SK-N-SH treated with all-trans-retinoic acid at 6 μM for 48 hours (cell line): Measurements from ENCODE around the gene FHOD3.

Source experiments
- ATAC-seq: fragments of 200-7000 bp; cut with Tn5 transposase; 3 replicates; pipeline ENCODE4 v1.9.1; 2020; ENCODE audit warnings: mild to moderate bottlenecking, moderate library complexity
- ARNTL ChIP-seq: fragments of 450-650 bp; formaldehyde crosslinking; IDR thresholded peaks from 2 replicates; pipeline ENCODE4 v1.5.0; 2020; ENCODE audit warnings: low read depth, mild to moderate bottlenecking, moderate library complexity, borderline replicate concordance
- BACH2 ChIP-seq: fragments of 250-450 bp; sonication (Bioruptor Pico); IDR thresholded peaks from 2 replicates; pipeline ENCODE4 v1.9.0; 2021; ENCODE audit warnings: mild to moderate bottlenecking, borderline replicate concordance
- CSDC2 ChIP-seq: fragments of 250-450 bp; sonication (Bioruptor Pico); IDR thresholded peaks from 2 replicates; pipeline ENCODE4 v1.5.0; 2020; ENCODE audit warnings: mild to moderate bottlenecking, moderate library complexity
- CSRNP3 ChIP-seq: fragments of 250-450 bp; sonication (Bioruptor Pico); IDR thresholded peaks from 2 replicates; pipeline ENCODE4 v1.5.1; 2021; ENCODE audit warnings: mild to moderate bottlenecking, moderate library complexity
- ESRRG ChIP-seq: fragments of 250-450 bp; sonication (Bioruptor Pico); IDR thresholded peaks from 2 replicates; pipeline ENCODE4 v1.6.1; 2021; ENCODE audit warnings: mild to moderate bottlenecking
- GLIS3 ChIP-seq: fragments of 250-450 bp; sonication (Bioruptor Pico); IDR thresholded peaks from 2 replicates; pipeline ENCODE4 v1.5.0; 2020; ENCODE audit warnings: mild to moderate bottlenecking, moderate library complexity
- ISL1 ChIP-seq: fragments of 250-450 bp; sonication (Bioruptor Pico); IDR thresholded peaks from 2 replicates; pipeline ENCODE4 v2.1.2; 2022; ENCODE audit warnings: mild to moderate bottlenecking, moderate library complexity
- OSR1 ChIP-seq: fragments of 250-450 bp; sonication (Bioruptor Pico); IDR thresholded peaks from 2 replicates; pipeline ENCODE4 v1.8.0; 2022; ENCODE audit warnings: moderate library complexity, mild to moderate bottlenecking, inconsistent platforms
- PATZ1 ChIP-seq: fragments of 250-450 bp; sonication (Bioruptor Pico); IDR thresholded peaks from 2 replicates; pipeline ENCODE4 v1.8.0; 2020; ENCODE audit warnings: mild to moderate bottlenecking, moderate library complexity, borderline replicate concordance
- POU6F1 ChIP-seq: fragments of 250-450 bp; sonication (Bioruptor Pico); IDR thresholded peaks from 2 replicates; pipeline ENCODE4 v1.8.0; 2021; ENCODE audit warnings: low read depth, mild to moderate bottlenecking, moderate library complexity, borderline replicate concordance
- PPARA ChIP-seq: fragments of 250-450 bp; sonication (Bioruptor Pico); IDR thresholded peaks from 2 replicates; pipeline ENCODE4 v1.5.0; 2020; ENCODE audit warnings: mild to moderate bottlenecking, borderline replicate concordance
- RARB ChIP-seq: fragments of 250-450 bp; sonication (Bioruptor Pico); IDR thresholded peaks from 2 replicates; pipeline ENCODE4 v1.8.0; 2021; ENCODE audit warnings: mild to moderate bottlenecking, moderate library complexity
- SNAI2 ChIP-seq: fragments of 250-450 bp; sonication (Bioruptor Pico); IDR thresholded peaks from 2 replicates; pipeline ENCODE4 v1.5.0; 2020; ENCODE audit warnings: mild to moderate bottlenecking, moderate library complexity
- TCF4 ChIP-seq: fragments of 250-450 bp; sonication (Bioruptor Pico); IDR thresholded peaks from 2 replicates; pipeline ENCODE4 v1.8.0; 2021; ENCODE audit warnings: mild to moderate bottlenecking, moderate library complexity, borderline replicate concordance
- TOX ChIP-seq: fragments of 250-450 bp; sonication (Bioruptor Pico); IDR thresholded peaks from 2 replicates; pipeline ENCODE4 v1.8.0; 2021; ENCODE audit warnings: mild to moderate bottlenecking, moderate library complexity, borderline replicate concordance
- TSHZ2 ChIP-seq: fragments of 250-450 bp; sonication (Bioruptor Pico); IDR thresholded peaks from 2 replicates; pipeline ENCODE4 v1.5.0; 2020; ENCODE audit warnings: mild to moderate bottlenecking, moderate library complexity
- ZC3H10 ChIP-seq: fragments of 250-450 bp; sonication (Bioruptor Pico); IDR thresholded peaks from 2 replicates; pipeline ENCODE4 v1.5.1; 2021; ENCODE audit warnings: mild to moderate bottlenecking, moderate library complexity
- ZFP3 ChIP-seq: fragments of 250-450 bp; sonication (Bioruptor Pico); IDR thresholded peaks from 2 replicates; pipeline ENCODE4 v1.5.0; 2020; ENCODE audit warnings: mild to moderate bottlenecking, moderate library complexity
- ZFP30 ChIP-seq: fragments of 450-650 bp; formaldehyde crosslinking; IDR thresholded peaks from 2 replicates; pipeline ENCODE4 v1.5.0; 2022; ENCODE audit warnings: mild to moderate bottlenecking, moderate library complexity
- ZNF565 ChIP-seq: fragments of 450-650 bp; formaldehyde crosslinking; conservative IDR thresholded peaks from 2 replicates; pipeline ENCODE4 v1.5.0; 2020; ENCODE audit warnings: low read depth, mild to moderate bottlenecking, moderate library complexity
- ZNF70 ChIP-seq: fragments of 450-650 bp; formaldehyde crosslinking; IDR thresholded peaks from 2 replicates; pipeline ENCODE4 v1.5.0; 2020; ENCODE audit warnings: mild to moderate bottlenecking, moderate library complexity
- ZNF8 ChIP-seq: fragments of 450-650 bp; formaldehyde crosslinking; IDR thresholded peaks from 2 replicates; pipeline ENCODE4 v1.5.0; 2020; ENCODE audit warnings: mild to moderate bottlenecking, moderate library complexity

Gene FHOD3

GRCh38 chr18:36273347-36273746 lies 24.2 kb upstream of the FHOD3 start (continued):
- TF ChIP-seq POU6F1 (CRISPR knock-in tag) (no peak), TOX (CRISPR knock-in tag) (no peak), ZFP3 (no peak), ZNF70 (CRISPR knock-in tag) (no peak)

GRCh38 chr18:36274083-36274715 lies 23.3 kb upstream of the FHOD3 start:
- no peak for ATAC-seq
- no peak for TF ChIP-seq TCF4 (CRISPR knock-in tag)
- TF ChIP-seq PATZ1 (CRISPR knock-in tag), result no peak
- TF ChIP-seq ESRRG, result no peak
- no peak for TF ChIP-seq RARB (CRISPR knock-in tag)
- no peak for TF ChIP-seq BACH2 (CRISPR knock-in tag)
- no peak for TF ChIP-seq TSHZ2 (CRISPR knock-in tag)
- no peak for TF ChIP-seq CSDC2 (CRISPR knock-in tag)
- no peak for TF ChIP-seq ZNF70 (CRISPR knock-in tag)
- TF ChIP-seq ZC3H10, result no peak
- TF ChIP-seq ZFP30, result no peak
- no peak for TF ChIP-seq TOX (CRISPR knock-in tag)
- TF ChIP-seq ZNF565 (CRISPR knock-in tag), result no peak
- TF ChIP-seq PPARA (CRISPR knock-in tag), result no peak
- TF ChIP-seq SNAI2, result no peak
- no peak for TF ChIP-seq GLIS3 (CRISPR knock-in tag)
- no peak for TF ChIP-seq POU6F1 (CRISPR knock-in tag)
- TF ChIP-seq OSR1 (CRISPR knock-in tag), result no peak
- TF ChIP-seq ISL1 (CRISPR knock-in tag), result no peak
- TF ChIP-seq ARNTL, result no peak
- TF ChIP-seq, all 23 proteins: peak for 0

- TF ChIP-seq CSDC2 (CRISPR knock-in tag) (no peak), ISL1 (CRISPR knock-in tag) (no peak)
- TF ChIP-seq, all 23 proteins: peak for 0
- no peak for ATAC-seq
Observed at GRCh38 chr18:36275561-36275960, 22.0 kb upstream of the FHOD3 start.

- ATAC-seq, result no peak
- TF ChIP-seq ARNTL, result no peak
- TF ChIP-seq ZNF8, result no peak
- TF ChIP-seq ZFP30, result no peak
- TF ChIP-seq RARB (CRISPR knock-in tag), result no peak
- TF ChIP-seq CSDC2 (CRISPR knock-in tag), result no peak
- no peak for TF ChIP-seq TOX (CRISPR knock-in tag)
- TF ChIP-seq PPARA (CRISPR knock-in tag), result no peak
- no peak for TF ChIP-seq OSR1 (CRISPR knock-in tag)
- no peak for TF ChIP-seq GLIS3 (CRISPR knock-in tag)
- no peak for TF ChIP-seq ZFP3
- no peak for TF ChIP-seq BACH2 (CRISPR knock-in tag)
- TF ChIP-seq ESRRG, result no peak
- no peak for TF ChIP-seq CSRNP3
- no peak for TF ChIP-seq ZC3H10
- TF ChIP-seq TCF4 (CRISPR knock-in tag), result no peak
Observed at GRCh38 chr18:36279001-36279400, 18.5 kb upstream of the FHOD3 start.
